ENCODE results near the gene ATP6V0A1.

DNA sequence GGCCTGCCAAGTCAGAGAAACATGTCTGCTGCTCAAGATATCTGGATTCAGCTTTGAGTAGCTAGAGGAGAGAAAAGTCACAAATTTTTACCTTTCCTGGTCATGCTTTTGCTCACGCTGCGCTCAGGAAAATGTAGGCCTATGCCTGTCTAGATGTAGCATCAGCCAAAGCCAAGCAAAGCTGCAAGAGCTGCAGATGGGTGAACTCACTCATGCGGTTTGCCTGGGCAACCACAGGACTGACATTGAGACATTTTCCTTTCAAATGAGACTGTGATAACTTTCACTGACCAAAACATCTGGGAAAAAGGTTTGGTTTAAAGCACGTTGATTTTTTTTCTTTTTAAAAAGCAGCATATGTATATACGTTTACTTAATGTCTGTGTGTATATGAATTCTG, 43.4 kb downstream of the ATP6V0A1 start:
- TF ChIP-seq POLR2A (IDR thresholded peaks at IDR 0.05; ENCODE audit: low read length) = no peak
- TF ChIP-seq GATA1 (IDR thresholded peaks at IDR 0.05; ENCODE audit: low read depth, low read length) = no peak

All from erythroblast (primary cell).